Keratinocyte (primary cell): Measurements from ENCODE around the gene ANKS1A.

ENCODE experiments used
- EZH2 ChIP-seq: IDR thresholded peaks from one replicate; pipeline ENCODE4 v1.6.1; 2012; ENCODE audit warnings: inconsistent platforms, mild to moderate bottlenecking, low read length, moderate library complexity
- TF ChIP-seq, protein P1 (sequence below), 3 experiments: IDR thresholded peaks in 1 of 3; conservative IDR thresholded peaks in 1 of 3; optimal IDR thresholded peaks in 1 of 3; 2 replicates in 2 of 3; 3 replicates in 1 of 3; pipeline versions ENCODE3 to v1.5.1; 2011; ENCODE audit warnings: low read length in 3 of 3, mild to moderate bottlenecking in 3 of 3, moderate library complexity in 2 of 3, control low read depth in 1 of 3, inconsistent platforms in 1 of 3; ENCODE audit not compliant: insufficient read depth in 2 of 3; ENCODE audit errors: extremely low read depth in 1 of 3

DNA sequence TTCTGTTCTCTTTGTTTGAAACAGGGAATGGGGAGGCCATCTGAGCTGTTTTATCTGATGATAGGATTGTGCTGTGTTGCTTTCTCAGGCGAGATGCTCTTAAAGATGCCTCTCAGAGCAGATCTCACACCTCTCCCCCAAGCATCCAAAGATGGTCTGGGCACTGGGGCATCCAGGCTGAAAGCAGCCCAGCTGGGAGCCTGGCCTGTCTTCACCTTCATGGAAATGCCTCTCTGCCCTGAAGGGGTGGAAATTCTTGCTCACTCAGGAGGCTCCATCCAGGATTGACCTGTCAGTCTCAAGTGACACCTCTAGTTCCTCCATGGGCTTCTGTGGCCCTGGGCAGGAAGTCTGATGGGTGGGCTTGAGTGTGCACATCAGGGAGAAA lies 165.7 kb downstream of the ANKS1A start:
- TF ChIP-seq, protein P1, sequence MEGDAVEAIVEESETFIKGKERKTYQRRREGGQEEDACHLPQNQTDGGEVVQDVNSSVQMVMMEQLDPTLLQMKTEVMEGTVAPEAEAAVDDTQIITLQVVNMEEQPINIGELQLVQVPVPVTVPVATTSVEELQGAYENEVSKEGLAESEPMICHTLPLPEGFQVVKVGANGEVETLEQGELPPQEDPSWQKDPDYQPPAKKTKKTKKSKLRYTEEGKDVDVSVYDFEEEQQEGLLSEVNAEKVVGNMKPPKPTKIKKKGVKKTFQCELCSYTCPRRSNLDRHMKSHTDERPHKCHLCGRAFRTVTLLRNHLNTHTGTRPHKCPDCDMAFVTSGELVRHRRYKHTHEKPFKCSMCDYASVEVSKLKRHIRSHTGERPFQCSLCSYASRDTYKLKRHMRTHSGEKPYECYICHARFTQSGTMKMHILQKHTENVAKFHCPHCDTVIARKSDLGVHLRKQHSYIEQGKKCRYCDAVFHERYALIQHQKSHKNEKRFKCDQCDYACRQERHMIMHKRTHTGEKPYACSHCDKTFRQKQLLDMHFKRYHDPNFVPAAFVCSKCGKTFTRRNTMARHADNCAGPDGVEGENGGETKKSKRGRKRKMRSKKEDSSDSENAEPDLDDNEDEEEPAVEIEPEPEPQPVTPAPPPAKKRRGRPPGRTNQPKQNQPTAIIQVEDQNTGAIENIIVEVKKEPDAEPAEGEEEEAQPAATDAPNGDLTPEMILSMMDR (optimal IDR thresholded peaks at IDR 0.05 in 1 of 3, IDR thresholded peaks at IDR 0.05 in 1 of 3, conservative IDR thresholded peaks at IDR 0.05 in 1 of 3; ENCODE audit: extremely low read depth in 1 of 3, insufficient read depth in 2 of 3, low read length in 3 of 3): no peak
- no peak for TF ChIP-seq EZH2
